Ramos (cell line): ENCODE measurements around the gene PNN.
"Not testable (repeated sequence)": the region's sequence is repeated elsewhere in the genome, so short reads cannot be mapped to it uniquely, and the experiment has no call there.

Source experiments
- in situ Hi-C: fragments of 300-500 bp; cut with MboI; formaldehyde crosslinking; loops from one replicate; pipeline ENCODE4 v1.14.3; 2022; ENCODE audit warnings: low sequenced_read_pairs; ENCODE audit not compliant: unreplicated experiment

PNN gene

GRCh38 chr14:39174560-39175444, at the start of gene PNN:
PNN (plus strand) TSS chr14:39175254; CDS start chr14:39175280, 26 bp downstream.
- in situ Hi-C loops, result no loop called here

DNA sequence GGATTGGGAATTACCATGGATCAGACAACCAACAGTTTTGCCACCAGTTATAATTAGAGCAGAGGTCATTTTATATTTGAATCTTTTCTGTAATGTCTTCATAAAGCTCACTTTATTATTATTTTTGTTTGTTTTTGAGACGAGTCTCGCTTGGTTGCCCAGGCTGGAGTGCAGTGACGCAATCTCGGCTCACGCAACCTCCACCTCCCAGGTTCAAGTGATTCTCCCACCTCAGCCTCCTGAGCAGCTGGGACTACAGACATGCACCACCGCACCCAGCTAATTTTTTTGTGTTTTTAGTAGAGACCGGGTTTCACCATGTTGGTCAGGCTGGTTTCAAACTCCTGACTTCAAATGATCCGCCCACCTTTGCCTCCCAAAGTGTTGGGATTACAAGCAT, 37.2 kb upstream of the PNN start:
- in situ Hi-C loops, result not testable (repeated sequence)

- in situ Hi-C loops, result no loop called here
Observed at GRCh38 chr14:39138440-39138839, 36.6 kb upstream of the PNN start.

DNA sequence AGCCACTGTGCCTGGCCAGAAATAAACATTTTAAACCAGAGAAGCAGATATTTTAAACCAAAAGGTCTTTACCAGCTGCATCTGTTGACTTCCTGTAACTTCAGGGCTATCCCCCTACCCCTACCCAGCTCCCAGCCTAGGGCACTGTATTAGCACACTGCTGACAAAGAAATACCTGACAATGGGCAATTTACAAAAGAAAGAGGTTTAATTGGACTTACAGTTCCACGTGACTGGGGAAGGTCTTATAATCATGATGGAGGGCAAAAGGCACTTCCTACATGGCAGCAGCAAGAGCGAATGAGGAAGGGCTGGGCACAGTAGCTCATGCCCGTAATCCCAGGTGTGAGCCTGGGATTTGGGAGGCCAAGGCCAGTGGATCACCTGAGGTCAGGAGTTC, 34.9 kb upstream of the PNN start:
- in situ Hi-C loops, result no loop called here

DNA sequence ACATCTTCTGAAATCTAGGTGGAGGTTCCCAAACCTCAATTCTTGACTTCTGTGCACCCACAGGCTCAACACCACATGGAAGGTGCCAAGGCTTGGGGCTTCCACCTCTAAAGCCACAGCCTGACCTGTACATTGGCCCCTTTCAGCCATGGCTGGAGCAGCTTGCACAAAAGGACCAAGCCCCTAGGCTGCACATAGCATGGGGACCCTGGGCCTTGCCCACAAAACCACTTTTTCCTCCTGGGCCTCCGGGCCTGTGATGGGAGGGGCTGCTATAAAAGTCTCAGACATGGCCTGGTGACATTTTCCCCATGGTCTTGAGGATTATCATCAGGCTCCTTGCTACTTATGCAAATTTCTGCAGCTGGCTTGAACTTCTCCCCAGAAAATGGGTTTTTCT, 33.4 kb upstream of the PNN start:
- in situ Hi-C loops, result not testable (repeated sequence)

DNA sequence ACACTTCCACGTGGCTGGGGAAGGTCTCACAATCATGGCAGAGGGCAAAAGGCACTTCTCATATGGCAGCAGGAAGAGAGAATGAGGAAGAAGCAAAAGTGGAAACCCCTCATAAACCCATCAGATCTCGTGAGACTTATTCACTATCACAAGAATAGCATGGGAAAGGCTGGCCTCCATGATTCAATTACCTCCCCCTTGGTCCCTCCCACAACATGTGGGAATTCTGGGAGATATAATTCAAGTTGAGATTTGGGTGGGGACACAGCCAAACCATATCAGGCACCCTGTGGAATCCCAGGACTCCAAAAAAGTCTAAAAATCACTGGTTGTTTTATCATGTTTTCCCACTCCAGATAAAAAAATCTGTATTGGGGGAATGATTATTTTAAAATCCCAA, 31.8 kb upstream of the PNN start:
- in situ Hi-C loops, result not testable (repeated sequence)

DNA sequence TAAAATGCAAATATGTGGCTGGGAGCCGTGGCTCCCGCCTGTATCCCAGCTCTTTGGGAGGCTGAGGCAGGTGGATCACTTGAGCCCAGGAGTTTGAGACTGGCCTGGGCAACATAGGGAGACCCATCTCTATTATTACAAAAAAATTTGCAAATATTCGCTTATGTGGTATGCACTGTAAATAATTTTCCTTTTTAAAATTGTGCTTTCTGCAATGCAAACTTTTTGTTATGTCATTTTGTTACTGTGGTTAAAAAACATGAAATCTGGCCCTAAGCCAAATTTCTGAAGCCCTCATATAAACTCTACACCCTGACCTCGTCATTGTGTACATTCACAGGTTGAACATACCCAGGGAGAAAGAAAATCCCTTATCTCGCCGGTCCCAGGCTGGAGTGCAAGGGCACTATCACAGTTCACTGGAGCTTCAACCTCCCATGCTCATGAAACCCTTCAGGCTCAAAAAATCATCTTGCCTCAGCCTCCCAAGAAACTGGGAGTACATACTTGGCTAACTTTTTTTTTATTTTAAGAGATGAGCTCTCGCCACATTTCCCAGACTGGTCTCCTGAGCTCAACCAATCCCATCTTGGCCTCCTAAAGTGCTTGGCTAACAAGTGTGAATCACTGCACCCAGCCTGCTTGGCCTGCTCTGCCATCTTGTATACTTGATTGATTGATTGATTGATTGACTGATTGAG, 29.6 kb upstream of the PNN start:
- in situ Hi-C loops, result no loop called here

DNA sequence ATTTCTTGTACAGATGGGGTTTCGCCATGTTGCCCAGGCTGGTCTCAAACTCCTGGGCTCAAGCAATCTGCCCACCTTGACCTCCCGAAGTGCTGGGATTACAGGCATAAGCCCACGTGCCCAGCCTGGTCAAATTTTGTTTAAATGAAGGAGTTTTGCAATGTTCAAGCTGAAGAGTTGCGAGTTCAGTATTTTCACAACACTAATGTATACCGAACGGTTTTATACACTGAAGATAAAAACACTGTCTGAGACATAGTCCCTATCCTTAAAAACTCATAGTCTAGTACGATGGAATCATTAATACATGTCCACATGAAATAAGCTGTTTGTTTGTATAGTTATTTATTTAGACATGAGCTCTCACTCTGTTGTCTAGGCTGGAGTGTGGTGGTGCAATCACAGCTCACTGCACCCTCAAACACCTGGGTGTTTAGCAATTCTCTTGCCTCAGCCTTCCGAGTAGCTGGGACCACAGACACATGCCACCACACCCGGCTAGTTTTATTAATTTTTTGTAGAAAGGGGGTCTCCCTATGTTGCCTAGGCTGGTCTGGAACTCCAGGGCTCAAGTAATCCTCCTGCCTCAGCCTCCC, 20.4 kb upstream of the PNN start:
- in situ Hi-C loops, result no loop called here

- in situ Hi-C loops, result no loop called here
Observed at GRCh38 chr14:39157491-39157890, 17.6 kb upstream of the PNN start.

DNA sequence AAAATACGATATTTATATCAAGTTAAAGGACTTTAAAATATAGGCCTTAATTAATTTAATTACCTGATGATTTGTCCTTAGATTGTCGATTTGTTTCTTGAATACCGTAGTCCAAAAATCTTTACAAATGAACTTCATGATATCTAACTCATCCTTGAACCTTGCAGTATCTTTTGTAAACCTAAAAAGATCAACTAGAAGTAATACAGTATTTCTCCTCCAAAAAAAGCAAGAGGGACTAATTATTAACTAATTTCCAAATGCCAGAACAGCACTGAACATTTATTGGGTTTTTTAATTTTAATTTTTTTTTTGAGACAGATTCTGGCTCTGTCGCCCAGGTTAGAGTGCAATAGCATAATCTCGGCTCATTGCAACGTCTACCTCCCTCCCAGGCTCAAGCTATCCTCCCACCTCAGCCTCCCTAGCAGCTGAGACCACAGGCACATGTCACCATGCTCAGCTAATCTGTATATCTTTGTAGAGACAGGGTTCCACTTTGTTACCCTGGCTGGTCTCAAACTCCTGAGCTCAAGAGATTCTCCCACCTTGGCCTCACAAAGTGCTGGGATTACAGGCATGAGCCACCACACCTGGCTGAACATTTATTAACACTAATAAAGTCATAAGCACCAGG, 16.7 kb upstream of the PNN start:
- in situ Hi-C loops, result no loop called here

DNA sequence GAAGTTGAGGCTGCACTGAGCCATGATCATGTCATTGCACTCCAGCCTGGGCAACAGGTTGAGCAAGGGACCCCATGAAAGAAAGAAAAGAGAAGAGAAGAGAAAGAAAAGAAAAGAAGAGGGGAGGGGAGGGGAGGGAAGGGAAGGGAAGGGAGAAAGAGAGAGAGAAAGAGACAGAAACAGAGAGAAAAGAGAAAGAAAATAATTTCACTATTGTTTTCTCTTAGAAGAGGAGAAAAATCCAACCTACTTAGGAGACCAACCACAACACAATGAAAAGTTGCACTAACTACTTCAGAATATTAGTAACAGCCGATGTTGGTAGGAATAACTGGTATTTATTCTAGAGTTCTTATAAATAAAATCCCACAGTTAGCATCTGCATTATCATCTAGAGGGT, 14.6 kb upstream of the PNN start:
- in situ Hi-C loops, result no loop called here

GRCh38 chr14:39167797-39168320, 7.2 kb upstream of the PNN start:
- in situ Hi-C loops, result not testable (repeated sequence)

DNA sequence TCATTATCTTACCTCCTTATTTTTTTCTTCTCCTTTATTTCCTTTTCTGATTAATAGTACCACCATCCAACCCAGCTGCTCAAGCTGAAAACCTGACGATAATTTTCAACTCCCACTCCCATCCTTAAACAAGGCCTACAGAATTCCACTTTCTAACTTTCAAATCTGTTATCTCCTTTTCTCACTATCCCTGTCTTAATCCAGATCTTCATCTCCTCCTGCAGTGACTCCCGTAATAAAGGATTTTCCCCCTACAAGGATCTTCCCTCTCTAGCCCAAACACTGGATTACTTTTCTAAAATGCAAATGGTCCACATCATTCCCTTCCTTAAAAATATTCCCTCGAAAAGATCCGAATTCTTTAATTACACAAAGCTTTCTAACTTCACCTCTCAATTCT, 6.5 kb upstream of the PNN start:
- in situ Hi-C loops, result no loop called here

GRCh38 chr14:39169541-39169900, 5.5 kb upstream of the PNN start:
- in situ Hi-C loops, result no loop called here

- in situ Hi-C loops, result no loop called here
Observed at GRCh38 chr14:39173198-39173597, 1.9 kb upstream of the PNN start.

DNA sequence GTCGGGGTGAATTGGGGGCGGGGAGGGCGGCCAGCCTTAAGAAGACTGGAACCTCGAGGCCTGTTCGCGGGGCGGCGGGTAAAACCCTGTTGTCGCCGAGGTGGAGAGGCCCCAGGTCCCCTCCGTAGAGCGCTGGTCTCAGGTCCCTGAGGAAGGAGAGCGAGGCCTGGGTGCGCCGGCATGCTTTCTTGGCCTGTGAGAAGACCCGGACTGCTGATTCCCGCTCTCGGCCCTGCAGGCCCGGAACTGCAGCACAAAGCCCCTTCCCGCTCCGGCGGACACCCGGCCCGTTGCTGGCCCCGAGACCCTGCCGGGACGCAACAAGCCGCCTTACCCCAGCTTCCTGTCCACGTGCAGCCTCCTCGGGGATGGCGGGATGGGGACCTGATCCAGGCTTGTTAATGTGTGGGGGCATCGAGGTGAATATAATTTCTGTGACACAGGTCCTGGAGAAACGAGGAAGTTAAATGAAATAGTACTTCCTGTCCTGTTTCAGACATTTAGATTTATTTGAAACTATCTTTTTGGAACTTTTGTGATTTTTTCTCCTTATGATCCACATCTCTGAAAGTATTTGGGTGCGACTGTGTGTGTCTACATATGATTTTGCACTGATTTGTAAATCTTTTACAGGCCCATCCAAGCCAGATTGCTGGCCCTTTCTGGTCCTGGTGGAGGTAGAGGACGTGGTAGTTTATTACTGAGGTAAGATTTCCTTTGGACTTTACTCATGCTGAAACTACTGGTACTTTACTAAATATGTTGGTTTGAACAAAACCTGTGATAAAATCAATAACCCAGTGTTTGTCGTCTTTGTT, 600 bp downstream of the PNN start:
- in situ Hi-C loops, result no loop called here

DNA sequence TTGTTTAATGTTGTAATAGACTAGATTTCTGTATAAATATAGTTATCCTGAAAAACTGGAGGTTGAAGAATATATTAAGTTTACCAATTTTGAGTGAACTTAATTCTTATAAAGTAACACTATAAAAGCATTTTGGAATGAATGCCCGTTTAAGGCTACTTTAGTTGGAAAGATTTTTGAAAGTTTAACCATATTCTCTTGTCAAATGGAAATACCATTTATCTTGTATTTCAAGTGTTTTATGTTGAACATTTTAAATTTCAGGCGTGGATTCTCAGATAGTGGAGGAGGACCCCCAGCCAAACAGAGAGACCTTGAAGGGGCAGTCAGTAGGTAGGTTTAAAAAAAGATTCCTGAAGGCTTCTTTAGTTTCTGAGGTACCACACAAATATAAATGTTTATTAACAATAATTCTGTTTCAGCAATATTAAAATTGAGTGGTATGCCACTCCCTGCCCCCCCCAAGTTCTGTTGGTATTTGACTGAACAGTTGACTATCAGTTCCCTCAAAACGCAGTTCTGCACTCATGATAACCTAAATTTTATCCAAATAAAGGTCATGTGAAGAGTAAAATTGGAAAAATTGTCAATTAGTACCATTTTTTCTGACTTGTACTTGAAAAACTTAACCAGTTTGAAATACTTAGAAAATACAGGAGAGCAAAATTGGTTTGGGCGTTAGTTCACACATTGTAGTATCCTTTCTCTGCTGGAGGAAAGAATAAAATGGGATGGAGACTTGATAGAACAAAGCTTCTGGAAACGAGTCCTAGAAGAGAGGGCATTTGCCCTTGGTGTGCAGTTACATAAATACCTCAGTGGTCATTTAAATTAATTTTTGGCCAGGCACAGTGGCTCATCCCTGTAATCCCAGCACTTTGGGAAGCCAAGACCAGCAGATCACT, 1.5 kb downstream of the PNN start:
- in situ Hi-C loops, result no loop called here

DNA sequence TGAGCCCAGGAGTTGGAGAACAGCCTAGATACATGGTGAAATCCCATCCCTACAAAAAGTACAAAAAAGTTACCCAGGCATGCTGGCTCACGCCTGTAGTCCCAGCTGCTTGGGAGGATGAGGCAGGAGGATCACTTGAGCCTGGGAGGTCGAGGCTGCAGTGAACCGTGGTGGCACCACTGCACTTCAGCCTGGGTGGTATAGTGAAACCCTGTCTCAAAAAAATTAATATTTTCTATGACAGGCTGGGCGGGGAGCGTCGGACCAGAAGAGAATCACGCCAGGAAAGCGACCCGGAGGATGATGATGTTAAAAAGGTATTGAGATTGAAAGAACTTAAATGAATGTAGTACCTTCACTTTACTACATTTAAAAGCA, 2.1 kb downstream of the PNN start:
- in situ Hi-C loops, result no loop called here

GRCh38 chr14:39179042-39179441, 4.0 kb downstream of the PNN start:
- in situ Hi-C loops, result no loop called here
